ENCODE results near the gene ACAT2. TPM values are rescaled to one million over a fixed set of nuclear protein-coding genes. Genes with fewer than 3 reads are reported as not detected.
"Not testable (repeated sequence)": the region's sequence is repeated elsewhere in the genome, so short reads cannot be mapped to it uniquely, and the experiment has no call there.

The ACAT2 gene
- total RNA-seq, 2 experiments from 2014 or later, result 84.4 to 89.2 TPM

GRCh38 chr6:159722655-159723054 is 39.2 kb upstream of the ACAT2 start:
- POLR2A ChIA-PET, result no interaction called here

DNA sequence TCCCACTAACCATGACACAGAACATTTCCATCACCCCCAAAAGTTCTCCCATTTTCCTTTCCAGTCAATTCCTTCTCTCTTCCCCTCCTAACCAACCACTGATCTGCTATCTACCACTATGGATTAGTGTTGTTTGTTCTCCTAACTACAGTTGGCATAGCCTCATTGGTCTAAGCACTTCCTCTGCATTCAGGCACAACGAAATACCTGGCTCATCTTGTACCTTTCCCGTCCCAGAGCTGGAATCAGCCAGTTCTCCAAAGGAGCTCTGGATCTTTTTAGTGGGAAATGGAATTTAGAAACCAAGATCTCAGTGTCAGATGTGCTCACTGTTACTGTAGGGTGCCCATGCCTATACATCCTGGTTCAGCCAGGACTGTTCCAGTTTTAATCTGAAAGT is 38.6 kb upstream of the ACAT2 start:
- POLR2A ChIA-PET, result interaction anchor here (1.0 kb wide), 1 partner anchor 31 kb away, joined by 3 read pairs; no protein-coding TSS in a partner anchor
- Mint-ChIP-seq H3K4me1 (ENCODE audit: low read depth) (peaks cover 23% of the 10 kb centered on the region), H3K36me3 (ENCODE audit: low read depth) (peaks cover 30% of the 10 kb centered on the region), H3K27me3 (ENCODE audit: low read depth) (no peaks in the 10 kb centered on the region), H3K27ac (no peak overlapping the region), H3K4me3 (no peak overlapping the region), H3K9me3 (ENCODE audit: insufficient read depth) (peaks cover 8% of the 10 kb centered on the region)
- DNase-seq (no peak), ATAC-seq (no peak)
- CTCF ChIA-PET, result interaction anchor here (0.8 to 1.6 kb wide), 2 partner anchors 32 to 84 kb away, joined by 3 to 9 read pairs; partner anchors contain the start of gene SOD2

More at GRCh38 chr6:159722655-159723054, 39.2 kb upstream of the ACAT2 start:
- Mint-ChIP-seq H3K36me3 (ENCODE audit: low read depth) (peaks cover 27% of the 10 kb centered on the region), H3K4me3 (no peak overlapping the region), H3K27me3 (ENCODE audit: low read depth) (no peaks in the 10 kb centered on the region), H3K27ac (no peak overlapping the region), H3K9me3 (ENCODE audit: insufficient read depth) (peaks cover 8% of the 10 kb centered on the region), H3K4me1 (ENCODE audit: low read depth) (peaks cover 23% of the 10 kb centered on the region)
- ATAC-seq, result no peak
- CTCF ChIA-PET, result interaction anchor here (0.8 to 1.6 kb wide), 2 partner anchors 31 to 85 kb away, joined by 3 to 9 read pairs; partner anchors contain the start of gene SOD2
- no peak for DNase-seq

GRCh38 chr6:159724778-159725177 is 37.1 kb upstream of the ACAT2 start:
- ATAC-seq (no peak), DNase-seq (no peak)
- Mint-ChIP-seq H3K36me3 (ENCODE audit: low read depth) (peaks cover 42% of the 10 kb centered on the region), H3K27ac (no peak overlapping the region), H3K4me1 (ENCODE audit: low read depth) (peaks cover 28% of the 10 kb centered on the region), H3K9me3 (ENCODE audit: insufficient read depth) (peaks cover 8% of the 10 kb centered on the region), H3K27me3 (ENCODE audit: low read depth) (no peaks in the 10 kb centered on the region), H3K4me3 (no peak overlapping the region)
- CTCF ChIA-PET, result no interaction called here
- POLR2A ChIA-PET, result interaction anchor here (2.5 kb wide), 1 partner anchor 244 kb away, joined by 9 read pairs; the partner anchor contains the start of gene IGF2R

DNA sequence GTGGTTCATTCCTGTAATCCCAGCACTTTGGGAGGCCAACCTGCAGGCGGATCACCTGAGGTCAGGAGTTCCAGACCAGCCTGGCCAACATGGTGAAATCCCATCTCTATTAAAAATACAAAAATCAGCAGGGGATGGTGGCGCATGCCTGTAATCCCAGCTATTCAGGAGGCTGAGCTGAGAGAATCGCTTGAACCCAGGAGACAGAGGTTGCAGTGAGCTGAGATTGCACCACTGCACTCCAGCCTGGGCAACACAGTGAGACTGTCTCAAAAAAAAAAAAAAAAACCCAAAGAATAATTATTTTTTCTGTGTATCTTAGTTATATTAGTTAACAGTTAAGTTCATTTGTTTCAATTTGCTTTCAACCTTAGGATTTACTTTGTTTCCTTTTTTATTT is 36.6 kb upstream of the ACAT2 start:
- Mint-ChIP-seq H3K4me1 (ENCODE audit: low read depth) (peaks cover 32% of the 10 kb centered on the region), H3K36me3 (ENCODE audit: low read depth) (peaks cover 43% of the 10 kb centered on the region)
- CTCF ChIA-PET, result interaction anchor here (1.6 kb wide), 1 partner anchor 30 kb away, joined by 5 read pairs; no protein-coding TSS in a partner anchor

DNA sequence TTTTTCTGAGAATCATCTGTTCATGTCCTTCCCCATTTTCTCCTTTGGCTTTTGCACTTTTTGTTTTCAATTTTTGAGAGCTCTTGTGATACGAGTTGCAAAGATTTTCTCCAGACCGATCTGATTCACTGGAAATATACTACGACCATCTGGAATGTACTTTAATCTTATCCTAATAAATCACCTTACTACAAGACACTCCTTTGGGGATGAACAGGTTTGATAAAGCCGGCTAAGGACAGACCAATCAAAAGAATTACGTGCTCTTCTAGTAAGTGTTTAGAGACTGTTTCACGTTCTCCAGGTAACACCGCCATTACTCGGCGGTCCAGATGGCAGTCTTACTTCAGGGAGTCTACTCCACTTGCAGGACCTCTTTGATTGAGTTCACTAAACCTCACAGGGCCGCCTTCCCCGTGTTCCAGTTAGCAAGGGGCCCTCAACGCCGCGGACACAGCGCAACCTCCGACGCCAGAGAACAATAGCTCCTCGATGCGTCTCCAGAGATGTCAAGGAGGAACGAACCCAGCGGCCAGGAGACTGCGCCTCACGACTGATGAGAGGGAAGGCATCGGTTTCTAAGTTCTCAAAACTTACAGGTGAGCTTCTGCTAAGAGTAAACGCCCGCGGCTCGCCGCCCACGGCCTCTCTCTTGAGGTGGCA is 35.5 kb upstream of the ACAT2 start:
- no peak for DNase-seq
- Mint-ChIP-seq H3K9me3 (ENCODE audit: insufficient read depth) (peaks cover 8% of the 10 kb centered on the region), H3K27me3 (ENCODE audit: low read depth) (no peaks in the 10 kb centered on the region), H3K4me1 (ENCODE audit: low read depth) (peaks cover 44% of the 10 kb centered on the region), H3K27ac (peak overlapping the region; percentile 98), H3K4me3 (peak overlapping the region; percentile 93), H3K36me3 (ENCODE audit: low read depth) (peaks cover 51% of the 10 kb centered on the region)
- no peak for ATAC-seq
- POLR2A ChIA-PET, result interaction anchor here (0.6 to 5.3 kb wide), 25 partner anchors 10 to 795 kb away, joined by 3 to 56 read pairs (median 4); partner anchors contain the start of genes ACAT2, IGF2R, MRPL18 and SOD2
- CTCF ChIA-PET, result interaction anchor here (1.0 to 4.6 kb wide), 9 partner anchors 9 to 67 kb away, joined by 3 to 33 read pairs (median 4); partner anchors contain the start of genes ACAT2, MRPL18 and TCP1

More for the DNA sequence above, 36.6 kb upstream of the ACAT2 start:
- not testable (repeated sequence) for DNase-seq; ATAC-seq; H3K27ac Mint-ChIP-seq; H3K9me3 Mint-ChIP-seq (ENCODE audit: insufficient read depth); H3K27me3 Mint-ChIP-seq (ENCODE audit: low read depth)
- POLR2A ChIA-PET, result interaction anchor here (2.5 kb wide), 1 partner anchor 244 kb away, joined by 9 read pairs; the partner anchor contains the start of gene IGF2R
- H3K4me3 Mint-ChIP-seq, result peak overlapping the region; percentile 22

- DNase-seq (peak; percentile 98), ATAC-seq (peak; percentile 82)
- Mint-ChIP-seq H3K27me3 (ENCODE audit: low read depth) (no peaks in the 10 kb centered on the region), H3K9me3 (ENCODE audit: insufficient read depth) (peaks cover 8% of the 10 kb centered on the region), H3K4me3 (peak within 1 kb of the TSS; percentile 93), H3K4me1 (ENCODE audit: low read depth) (peaks cover 51% of the 10 kb centered on the region), H3K36me3 (ENCODE audit: low read depth) (peaks cover 55% of the 10 kb centered on the region), H3K27ac (peak within 1 kb of the TSS; percentile 98)
- CTCF ChIA-PET, result interaction anchor here (1.1 to 4.6 kb wide), 7 partner anchors 10 to 66 kb away, joined by 3 to 33 read pairs (median 4); partner anchors contain the start of genes ACAT2, MRPL18 and TCP1
- POLR2A ChIA-PET, result interaction anchor here (0.5 to 5.3 kb wide), 29 partner anchors 10 to 794 kb away, joined by 3 to 56 read pairs (median 4); partner anchors contain the start of genes ACAT2, IGF2R, MRPL18 and SOD2
Measured at GRCh38 chr6:159726918-159727716, 34.7 kb upstream of the ACAT2 start, which contains the start of gene WTAP. Gene WTAP, plus strand, starts transcription at chr6:159727506. Its CDS starts 8,760 bp downstream, at chr6:159736266.

DNA sequence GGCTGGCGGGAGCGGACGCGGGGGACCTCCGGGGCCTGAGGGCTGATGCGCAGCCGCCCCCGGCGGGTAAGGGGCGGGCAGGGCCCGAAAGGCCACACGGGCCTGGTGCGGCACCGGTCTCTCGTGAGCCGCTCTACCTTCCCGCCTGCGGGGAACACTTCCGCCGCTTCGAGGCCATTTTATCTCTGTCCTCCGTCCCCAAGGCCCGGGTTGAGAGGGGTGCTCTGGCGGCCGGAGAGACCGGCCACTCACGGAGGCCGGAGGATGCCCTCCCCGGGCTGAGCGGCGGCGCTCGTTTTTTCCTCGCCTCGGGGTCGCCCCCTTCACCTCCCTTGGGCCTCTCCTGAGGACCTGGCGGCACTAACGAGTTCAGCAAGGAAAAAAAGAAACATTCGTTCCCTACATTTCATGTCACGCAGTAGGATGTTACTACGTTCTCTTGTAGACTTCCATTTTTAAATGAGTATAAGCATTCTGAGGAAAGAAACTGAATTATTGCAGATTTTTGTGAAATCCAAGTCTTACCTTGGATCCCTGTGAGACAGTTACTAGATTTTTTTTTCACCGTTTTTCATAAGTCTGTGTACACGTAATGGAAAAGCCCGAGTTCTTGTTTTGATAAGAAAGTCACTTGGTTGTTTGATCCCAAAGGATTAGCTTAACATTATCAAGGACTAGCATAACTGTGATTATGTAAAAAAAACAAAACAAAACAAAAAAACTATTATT is 34.0 kb upstream of the ACAT2 start:
- ATAC-seq, result peak; percentile 45
- CTCF ChIA-PET, result interaction anchor here (1.5 to 4.6 kb wide), 3 partner anchors 9 to 37 kb away, joined by 5 to 33 read pairs (median 12); no protein-coding TSS in a partner anchor
- Mint-ChIP-seq H3K4me1 (ENCODE audit: low read depth) (peaks cover 53% of the 10 kb centered on the region), H3K9me3 (ENCODE audit: insufficient read depth) (peaks cover 5% of the 10 kb centered on the region), H3K27me3 (ENCODE audit: low read depth) (no peaks in the 10 kb centered on the region), H3K36me3 (ENCODE audit: low read depth) (peaks cover 51% of the 10 kb centered on the region), H3K4me3 (peak overlapping the region; percentile 88), H3K27ac (peak overlapping the region; percentile 91)
- POLR2A ChIA-PET, result interaction anchor here (0.6 to 5.3 kb wide), 12 partner anchors 9 to 1610 kb away, joined by 3 to 56 read pairs (median 8); partner anchors contain the start of genes ACAT2, SOD2 and TCP1
- DNase-seq, result peak; percentile 62

GRCh38 chr6:159728531-159728964 is 33.3 kb upstream of the ACAT2 start:
- Mint-ChIP-seq H3K27ac (peak overlapping the region; percentile 91), H3K4me1 (ENCODE audit: low read depth) (peaks cover 50% of the 10 kb centered on the region), H3K36me3 (ENCODE audit: low read depth) (peaks cover 45% of the 10 kb centered on the region), H3K27me3 (ENCODE audit: low read depth) (no peaks in the 10 kb centered on the region), H3K4me3 (peak overlapping the region; percentile 88), H3K9me3 (ENCODE audit: insufficient read depth) (no peaks in the 10 kb centered on the region)
- POLR2A ChIA-PET, result interaction anchor here (0.5 to 5.3 kb wide), 9 partner anchors 8 to 1610 kb away, joined by 3 to 56 read pairs (median 5); partner anchors contain the start of genes ACAT2, SOD2 and TCP1
- ATAC-seq (no peak), DNase-seq (no peak)
- CTCF ChIA-PET, result interaction anchor here (0.9 to 4.6 kb wide), 5 partner anchors 8 to 38 kb away, joined by 3 to 33 read pairs (median 7); partner anchors contain the start of gene SOD2

- ChIA-PET POLR2A (interaction anchor here (0.6 to 5.3 kb wide), 6 partner anchors 9 to 61 kb away, joined by 3 to 56 read pairs (median 4); partner anchors contain the start of genes ACAT2 and SOD2), CTCF (interaction anchor here (1.2 to 4.6 kb wide), 5 partner anchors 9 to 39 kb away, joined by 3 to 33 read pairs (median 7); partner anchors contain the start of gene SOD2)
- Mint-ChIP-seq H3K4me3 (peak overlapping the region; percentile 88), H3K27me3 (ENCODE audit: low read depth) (no peaks in the 10 kb centered on the region), H3K9me3 (ENCODE audit: insufficient read depth) (no peaks in the 10 kb centered on the region), H3K27ac (peak overlapping the region; percentile 12), H3K4me1 (ENCODE audit: low read depth) (peaks cover 56% of the 10 kb centered on the region), H3K36me3 (ENCODE audit: low read depth) (peaks cover 41% of the 10 kb centered on the region)
- no peak for ATAC-seq
- DNase-seq, result no peak
Measured at GRCh38 chr6:159729598-159730331, 32.1 kb upstream of the ACAT2 start.

GRCh38 chr6:159730332-159730676 is 31.5 kb upstream of the ACAT2 start:
- ATAC-seq, result no peak
- no peaks in the 10 kb centered on the region for H3K27me3 Mint-ChIP-seq (ENCODE audit: low read depth)
- ChIA-PET CTCF (interaction anchor here (1.2 to 4.6 kb wide), 3 partner anchors 9 to 39 kb away, joined by 3 to 33 read pairs (median 7); no protein-coding TSS in a partner anchor), POLR2A (interaction anchor here (1.2 to 5.3 kb wide), 3 partner anchors 19 to 39 kb away, joined by 3 to 37 read pairs (median 4); partner anchors contain the start of gene ACAT2)
- H3K9me3 Mint-ChIP-seq (ENCODE audit: insufficient read depth), result no peaks in the 10 kb centered on the region
- H3K36me3 Mint-ChIP-seq (ENCODE audit: low read depth), result peaks cover 41% of the 10 kb centered on the region
- DNase-seq, result no peak
- H3K4me3 Mint-ChIP-seq, result peak overlapping the region; percentile 0
- H3K27ac Mint-ChIP-seq, result no peak overlapping the region
- H3K4me1 Mint-ChIP-seq (ENCODE audit: low read depth), result peaks cover 54% of the 10 kb centered on the region

Data from activated CD8-positive, alpha-beta T cell treated with anti-CD3 and anti-CD28 coated beads, Interleukin-2, amount 10 ng/mL, durations not matched to agents 7 days and 5 days (primary cell).